ENCODE data around the gene FSIP2.
"Not testable (repeated sequence)": the region's sequence is repeated elsewhere in the genome, so short reads cannot be mapped to it uniquely, and the experiment has no call there.

Gene FSIP2

DNA sequence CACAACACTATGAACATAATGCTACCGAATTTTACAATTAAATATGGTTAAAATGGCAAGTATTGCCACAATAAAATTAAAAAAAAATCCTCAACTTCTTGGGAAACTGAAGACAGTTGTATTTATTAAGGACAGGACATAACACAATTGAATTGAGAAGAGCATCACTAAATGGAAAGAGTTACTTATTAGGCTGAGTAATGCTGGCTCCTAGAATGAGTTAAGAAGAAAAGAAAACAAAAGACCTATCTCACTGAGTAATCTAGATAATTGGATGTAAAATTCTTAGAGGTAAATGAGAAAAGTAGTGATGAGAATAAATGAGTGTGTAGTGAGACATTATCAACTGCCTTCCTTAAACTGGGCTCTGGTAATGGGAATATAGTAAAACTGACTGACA lies 121.7 kb downstream of the FSIP2 start:
- no peak for FAIRE-seq
- TF ChIP-seq, protein P1, sequence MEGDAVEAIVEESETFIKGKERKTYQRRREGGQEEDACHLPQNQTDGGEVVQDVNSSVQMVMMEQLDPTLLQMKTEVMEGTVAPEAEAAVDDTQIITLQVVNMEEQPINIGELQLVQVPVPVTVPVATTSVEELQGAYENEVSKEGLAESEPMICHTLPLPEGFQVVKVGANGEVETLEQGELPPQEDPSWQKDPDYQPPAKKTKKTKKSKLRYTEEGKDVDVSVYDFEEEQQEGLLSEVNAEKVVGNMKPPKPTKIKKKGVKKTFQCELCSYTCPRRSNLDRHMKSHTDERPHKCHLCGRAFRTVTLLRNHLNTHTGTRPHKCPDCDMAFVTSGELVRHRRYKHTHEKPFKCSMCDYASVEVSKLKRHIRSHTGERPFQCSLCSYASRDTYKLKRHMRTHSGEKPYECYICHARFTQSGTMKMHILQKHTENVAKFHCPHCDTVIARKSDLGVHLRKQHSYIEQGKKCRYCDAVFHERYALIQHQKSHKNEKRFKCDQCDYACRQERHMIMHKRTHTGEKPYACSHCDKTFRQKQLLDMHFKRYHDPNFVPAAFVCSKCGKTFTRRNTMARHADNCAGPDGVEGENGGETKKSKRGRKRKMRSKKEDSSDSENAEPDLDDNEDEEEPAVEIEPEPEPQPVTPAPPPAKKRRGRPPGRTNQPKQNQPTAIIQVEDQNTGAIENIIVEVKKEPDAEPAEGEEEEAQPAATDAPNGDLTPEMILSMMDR (IDR thresholded peaks at IDR 0.05; ENCODE audit: insufficient read depth, missing control alignments) = no peak

DNA sequence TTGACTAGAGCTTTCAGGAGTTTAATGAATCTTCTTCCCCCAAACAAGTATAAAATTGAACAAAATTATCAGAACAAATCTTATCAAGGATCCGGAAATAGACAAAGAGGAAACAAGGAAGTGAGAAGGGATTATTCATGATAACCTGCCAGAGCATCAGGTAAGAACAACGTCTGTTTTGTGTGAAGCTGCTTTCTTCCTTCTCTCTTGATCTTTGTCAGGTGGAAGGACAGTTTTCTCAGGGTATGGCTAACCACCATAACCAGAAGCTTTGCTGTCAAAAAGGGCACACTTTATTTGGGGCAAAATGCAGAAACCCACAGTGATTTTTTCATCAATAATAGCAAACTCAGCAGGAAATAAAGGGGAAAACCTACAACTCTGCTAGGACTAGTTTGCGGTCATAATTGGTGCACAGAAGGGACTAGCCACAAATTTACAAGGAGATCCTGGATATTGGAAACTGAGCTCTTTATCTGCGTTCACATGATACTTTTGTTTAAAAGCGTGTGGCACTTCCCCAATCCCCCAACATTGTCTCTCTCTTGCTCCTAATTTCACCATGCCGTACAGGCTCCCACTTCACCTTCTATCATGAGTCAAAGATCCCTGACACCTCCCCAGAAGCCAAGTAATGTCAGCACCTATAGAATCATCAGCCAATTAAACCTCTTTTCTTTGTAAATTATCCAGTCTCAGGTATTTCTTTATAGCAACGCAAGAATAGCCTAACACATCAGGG lies 124.2 kb downstream of the FSIP2 start:
- FAIRE-seq = no peak
- TF ChIP-seq, protein P1 (IDR thresholded peaks at IDR 0.05; ENCODE audit: insufficient read depth, missing control alignments) = no peak

More for the DNA sequence above, 121.7 kb downstream of the FSIP2 start:
- DNase-seq (ENCODE audit: insufficient read length, low spot score) = no peak

DNA sequence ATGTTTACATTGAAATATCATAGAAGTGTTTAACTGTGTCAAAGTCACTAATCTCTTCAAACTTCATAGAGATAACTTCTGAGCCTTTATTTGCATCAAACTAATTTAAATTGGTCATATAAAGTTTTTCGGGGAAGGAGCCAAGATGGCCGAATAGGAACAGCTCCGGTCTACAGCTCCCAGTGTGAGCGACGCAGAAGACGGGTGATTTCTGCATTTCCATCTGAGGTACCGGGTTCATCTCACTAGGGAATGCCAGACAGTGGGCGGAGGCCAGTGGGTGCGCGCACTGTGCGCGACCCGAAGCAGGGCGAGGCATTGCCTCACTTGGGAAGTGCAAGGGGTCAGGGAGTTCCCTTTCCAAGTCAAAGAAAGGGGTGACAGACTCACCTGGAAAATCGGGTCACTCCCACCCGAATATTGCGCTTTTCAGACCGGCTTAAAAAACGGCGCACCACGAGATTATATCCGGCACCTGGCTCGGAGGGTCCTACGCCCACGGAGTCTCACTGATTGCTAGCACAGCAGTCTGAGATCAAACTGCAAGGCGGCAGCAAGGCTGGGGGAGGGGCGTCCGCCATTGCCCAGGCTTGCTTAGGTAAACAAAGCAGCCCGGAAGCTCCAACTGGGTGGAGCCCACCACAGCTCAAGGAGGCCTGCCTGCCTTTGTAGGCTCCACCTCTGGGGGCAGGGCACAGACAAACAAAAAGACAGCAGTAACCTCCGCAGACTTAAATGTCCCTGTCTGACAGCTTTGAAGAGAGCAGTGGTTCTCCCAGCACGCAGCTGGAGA lies 126.1 kb downstream of the FSIP2 start:
- not testable (repeated sequence) for FAIRE-seq; DNase-seq (ENCODE audit: insufficient read length, low spot score)

More for the DNA sequence above, 124.2 kb downstream of the FSIP2 start:
- DNase-seq (ENCODE audit: insufficient read length, low spot score) = no peak

DNA sequence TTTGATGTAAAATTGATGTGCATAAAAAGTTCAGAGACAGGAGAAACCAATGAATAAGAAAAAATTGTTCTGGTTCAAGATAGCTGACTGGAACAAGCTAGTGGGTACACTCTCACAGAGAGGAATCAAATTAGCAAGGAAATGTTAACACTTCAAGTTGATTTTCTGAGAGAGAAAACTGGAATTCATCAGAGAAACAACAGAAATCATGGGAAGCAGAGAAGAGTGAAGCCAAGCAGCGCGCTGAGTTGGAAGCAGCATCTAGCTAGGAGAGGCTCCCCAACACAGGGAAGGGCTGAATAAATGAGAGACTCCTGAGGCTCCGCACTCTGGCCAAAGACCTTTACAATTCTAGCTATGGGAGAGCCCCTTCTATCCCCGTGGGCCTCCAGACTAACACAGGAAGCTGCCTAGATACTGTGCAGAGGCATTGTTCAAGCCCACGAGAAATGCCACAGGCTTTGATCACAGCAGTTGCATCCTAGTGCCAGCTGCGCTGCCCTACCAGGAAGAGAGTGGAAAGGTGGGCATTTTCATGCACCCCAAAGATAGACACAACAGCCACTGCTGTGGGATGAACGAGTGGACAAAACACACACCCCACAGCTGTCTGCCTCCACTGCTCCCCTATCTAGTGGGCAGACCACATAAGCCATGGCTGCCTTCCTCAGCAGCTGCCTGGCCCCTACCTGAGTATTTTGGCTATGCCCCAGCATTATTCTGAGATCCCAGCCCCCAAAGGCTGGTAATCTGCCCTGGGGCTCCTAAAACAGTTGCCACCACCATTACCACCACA lies 136.7 kb downstream of the FSIP2 start:
- TF ChIP-seq, protein P1 (IDR thresholded peaks at IDR 0.05; ENCODE audit: insufficient read depth, missing control alignments) = no peak
- FAIRE-seq (no peak), DNase-seq (ENCODE audit: insufficient read length, low spot score) (no peak)

DNA sequence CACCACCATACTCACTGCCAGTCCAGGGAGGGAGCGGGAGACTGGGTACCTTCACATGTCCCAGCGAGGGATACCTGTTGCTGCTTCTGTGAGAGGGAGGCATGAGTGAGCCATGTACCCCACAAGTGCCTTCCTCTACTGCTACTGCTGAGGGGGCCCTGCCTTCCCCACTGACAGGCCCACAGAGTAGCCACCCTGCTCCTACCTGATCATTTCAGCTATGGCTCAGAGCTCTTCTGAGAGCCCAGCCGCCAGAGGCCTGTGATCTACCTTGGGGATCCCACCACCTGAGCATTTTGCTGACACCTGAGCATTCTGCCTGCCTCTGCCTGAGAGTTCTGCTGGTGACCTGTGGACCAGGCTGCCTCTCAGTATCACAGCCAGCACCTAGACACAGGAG lies 137.6 kb downstream of the FSIP2 start:
- TF ChIP-seq, protein P1 (IDR thresholded peaks at IDR 0.05; ENCODE audit: insufficient read depth, missing control alignments) = no peak
- no peak for FAIRE-seq

DNA sequence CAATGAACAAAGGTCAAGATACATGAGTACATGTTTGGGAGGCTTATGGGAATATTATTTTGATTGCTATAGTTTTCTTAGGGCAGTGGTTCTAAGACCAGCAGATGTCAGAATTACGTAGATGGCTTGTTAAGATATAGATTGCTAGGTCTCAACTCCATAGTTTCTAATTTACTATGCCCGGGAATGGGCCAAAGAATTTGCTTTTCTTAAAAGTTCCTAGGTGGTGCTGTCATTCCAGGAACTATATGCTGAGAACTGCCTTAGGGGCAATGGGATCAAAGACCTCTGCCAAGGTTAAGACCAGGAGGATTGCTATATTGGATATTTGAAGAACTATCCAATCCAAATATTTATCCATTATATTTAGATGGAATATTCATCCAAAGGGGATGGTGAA lies 141.8 kb downstream of the FSIP2 start:
- TF ChIP-seq, protein P1 (IDR thresholded peaks at IDR 0.05; ENCODE audit: insufficient read depth, missing control alignments) = no peak
- DNase-seq (ENCODE audit: insufficient read length, low spot score) (no peak), FAIRE-seq (no peak)

More for the DNA sequence above, 137.6 kb downstream of the FSIP2 start:
- no peak for DNase-seq (ENCODE audit: insufficient read length, low spot score)

All from D721Med (cell line).